PC-9 (cell line): ENCODE measurements around the gene NUP62. TPM values are rescaled to one million over a fixed set of nuclear protein-coding genes. Genes with fewer than 3 reads are reported as not detected.

Source experiments
- BruUV-seq: library from RNA; stranded (reverse); fragments of 400-500 nt; replicated peaks from 2 replicates; lab custom pipeline; 2021; lab: Mats Ljungman, UMichigan
- CTCF ChIA-PET: fragments of 300-600 bp; sonication (Branson Sonifier 250); formaldehyde crosslinking; loops from one replicate; lab custom pipeline; 2022; ENCODE audit warnings: antibody characterized with exemption; lab: Charles Lee
- POLR2A ChIA-PET: fragments of 300-600 bp; sonication (Branson Sonifier 250); formaldehyde crosslinking; loops from one replicate; lab custom pipeline; 2022; ENCODE audit warnings: antibody characterized with exemption; ENCODE audit not compliant: unreplicated experiment; lab: Charles Lee
- DNase-seq, 2 experiments: peaks; one replicate each; pipeline versions ENCODE4 v3.0.0 to v3.0.0-alpha.2; 2015 to 2022; ENCODE audit warnings: mixed read lengths in 1 of 2
- H2AFZ ChIP-seq: fragments of 200-600 bp; sonication (generic); 2 replicates; pipeline ENCODE4 v1.8.1; 2017; ENCODE audit warnings: antibody characterized with exemption
- H3F3A ChIP-seq: fragments of 200-600 bp; sonication (generic); 2 replicates; pipeline ENCODE4 v1.8.1; 2017; ENCODE audit warnings: antibody characterized with exemption, mild to moderate bottlenecking, low read depth; ENCODE audit not compliant: insufficient read depth
- H3K27ac ChIP-seq: fragments of 200-600 bp; sonication (generic); 2 replicates; pipeline ENCODE4 v1.6.1; 2016; ENCODE audit warnings: mixed run types
- H3K27me3 ChIP-seq: fragments of 200-600 bp; sonication (generic); 2 replicates; pipeline ENCODE4 v1.6.1; 2016; ENCODE audit warnings: low read depth, mixed run types; ENCODE audit not compliant: insufficient read depth
- H3K36me3 ChIP-seq: fragments of 200-600 bp; sonication (generic); 2 replicates; pipeline ENCODE4 v1.6.1; 2016; ENCODE audit warnings: low read depth, mixed run types
- H3K4me1 ChIP-seq: fragments of 200-600 bp; sonication (generic); replicated peaks from 2 replicates; pipeline ENCODE4 v1.6.1; 2016; ENCODE audit warnings: mixed run types; ENCODE audit not compliant: insufficient read depth
- H3K4me2 ChIP-seq: fragments of 200-600 bp; sonication (generic); 2 replicates; pipeline ENCODE4 v1.6.1; 2017; ENCODE audit warnings: mixed run types
- H3K4me3 ChIP-seq: fragments of 200-600 bp; sonication (generic); 2 replicates; pipeline ENCODE4 v1.6.1; 2016; ENCODE audit warnings: mixed run types
- H3K79me2 ChIP-seq: fragments of 200-600 bp; sonication (generic); 2 replicates; pipeline ENCODE4 v1.6.1; 2017; ENCODE audit warnings: low read depth, mixed run types
- H3K9me2 ChIP-seq: fragments of 200-600 bp; sonication (generic); 2 replicates; pipeline ENCODE4 v1.8.1; 2017; ENCODE audit warnings: mild to moderate bottlenecking; ENCODE audit not compliant: insufficient read depth
- H3K9me3 ChIP-seq: fragments of 200-600 bp; sonication (generic); 2 replicates; pipeline ENCODE4 v1.8.1; 2016; ENCODE audit warnings: low read depth; ENCODE audit not compliant: insufficient read depth
- H4K20me1 ChIP-seq: fragments of 200-600 bp; sonication (generic); 2 replicates; pipeline ENCODE4 v1.8.1; 2017; ENCODE audit not compliant: insufficient read depth
- EZH2 ChIP-seq: fragments of 200-600 bp; sonication (generic); IDR thresholded peaks from 2 replicates; pipeline ENCODE4 v1.8.0; 2017; ENCODE audit warnings: antibody characterized with exemption, low read depth
- intact Hi-C: fragments of 100-400 bp; cut with micrococcal nuclease; formaldehyde crosslinking; loops from one replicate; pipeline ENCODE4 v1.10.0; 2022; ENCODE audit not compliant: unreplicated experiment
- microRNA-seq: library from miRNA; unstranded; fragments of <30 nt; microRNA quantifications from one replicate; pipeline ENCODE4 v1.2.0, GENCODE V29; 2021; ENCODE audit warnings: borderline number of aligned reads, borderline replicate concordance
- total RNA-seq: library from RNA; stranded (reverse); gene quantifications from 2 replicates; pipeline ENCODE4 v1.2.3, GENCODE V29; 2021
- TF ChIP-seq, protein P1 (sequence below): fragments of 200-600 bp; sonication (generic); conservative IDR thresholded peaks from 2 replicates; pipeline ENCODE4 v1.6.1; 2017; ENCODE audit warnings: mixed run types, antibody characterized with exemption, mild to moderate bottlenecking, moderate library complexity

Gene NUP62
- total RNA-seq, 1 experiment from 2014 or later = 101 TPM

DNA sequence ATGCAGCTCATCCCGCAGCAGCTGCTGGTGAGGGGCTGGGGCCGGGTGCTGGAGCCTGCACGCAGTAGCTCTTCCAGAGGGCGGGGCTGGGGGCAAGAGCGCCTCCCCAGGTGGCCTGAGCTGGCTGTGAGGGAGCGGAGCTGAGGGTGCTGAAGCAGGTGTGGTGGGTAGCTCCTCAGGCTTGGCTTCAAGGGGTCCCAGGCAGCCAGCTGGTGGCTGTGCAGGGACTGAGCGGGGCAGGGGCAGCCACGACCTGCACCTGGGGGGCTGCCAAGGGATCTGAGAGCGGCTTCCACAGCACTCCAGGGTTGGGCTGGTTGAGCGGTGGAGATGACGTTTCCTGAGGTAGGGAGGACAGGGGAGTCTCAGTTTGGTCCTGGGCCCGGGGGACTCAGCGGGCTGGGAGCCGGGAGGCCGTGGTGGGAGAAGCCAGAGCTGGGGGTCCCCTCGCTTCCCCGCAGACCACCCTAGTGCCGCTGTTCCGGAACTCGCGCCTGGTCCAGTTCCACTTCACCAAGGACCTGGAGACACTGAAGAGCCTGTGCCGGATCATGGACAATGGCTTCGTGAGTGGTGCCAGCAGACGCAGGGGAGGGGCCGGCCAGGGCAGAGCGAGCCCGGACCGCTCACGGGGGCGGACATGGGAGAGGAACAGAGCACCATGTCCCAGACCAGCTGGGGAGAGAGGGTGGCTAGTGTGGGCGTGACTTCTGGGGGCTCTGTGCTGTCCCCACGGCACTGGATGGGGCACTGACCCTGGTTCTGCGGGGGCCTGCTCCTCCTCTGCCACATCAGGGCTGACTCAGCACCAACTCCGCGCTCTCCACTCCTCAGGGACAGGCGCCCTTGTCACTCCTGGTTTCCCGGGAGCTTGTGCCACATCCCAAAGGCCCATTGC is 71.0 kb downstream of the NUP62 start:
- Histone ChIP-seq H2AFZ (no peak overlapping the region), H3K27me3 (no peaks in the 10 kb centered on the region), H3K9me3 (no peaks in the 10 kb centered on the region), H3F3A (peaks cover 66% of the 10 kb centered on the region), H3K36me3 (peaks cover 12% of the 10 kb centered on the region), H3K27ac (peak overlapping the region; percentile 65), H3K4me1 (0 out of 2 replicates have a peak, but pooled peaks cover 4% of the 10 kb centered on the region), H3K4me2 (no peak overlapping the region), H3K9me2 (no peaks in the 10 kb centered on the region), H4K20me1 (peaks cover 78% of the 10 kb centered on the region), H3K79me2 (peaks cover 28% of the 10 kb centered on the region), H3K4me3 (no peak overlapping the region)
- ChIA-PET CTCF (no interaction called here), POLR2A (interaction anchor here (0.6 kb wide), 2 partner anchors 93 to 407 kb away, joined by 6 to 8 read pairs; partner anchors contain the start of gene PIH1D1)
- no peak for DNase-seq
- intact Hi-C loops = no loop called here
- BruUV-seq = no TSS peak
- TF ChIP-seq, protein P1, sequence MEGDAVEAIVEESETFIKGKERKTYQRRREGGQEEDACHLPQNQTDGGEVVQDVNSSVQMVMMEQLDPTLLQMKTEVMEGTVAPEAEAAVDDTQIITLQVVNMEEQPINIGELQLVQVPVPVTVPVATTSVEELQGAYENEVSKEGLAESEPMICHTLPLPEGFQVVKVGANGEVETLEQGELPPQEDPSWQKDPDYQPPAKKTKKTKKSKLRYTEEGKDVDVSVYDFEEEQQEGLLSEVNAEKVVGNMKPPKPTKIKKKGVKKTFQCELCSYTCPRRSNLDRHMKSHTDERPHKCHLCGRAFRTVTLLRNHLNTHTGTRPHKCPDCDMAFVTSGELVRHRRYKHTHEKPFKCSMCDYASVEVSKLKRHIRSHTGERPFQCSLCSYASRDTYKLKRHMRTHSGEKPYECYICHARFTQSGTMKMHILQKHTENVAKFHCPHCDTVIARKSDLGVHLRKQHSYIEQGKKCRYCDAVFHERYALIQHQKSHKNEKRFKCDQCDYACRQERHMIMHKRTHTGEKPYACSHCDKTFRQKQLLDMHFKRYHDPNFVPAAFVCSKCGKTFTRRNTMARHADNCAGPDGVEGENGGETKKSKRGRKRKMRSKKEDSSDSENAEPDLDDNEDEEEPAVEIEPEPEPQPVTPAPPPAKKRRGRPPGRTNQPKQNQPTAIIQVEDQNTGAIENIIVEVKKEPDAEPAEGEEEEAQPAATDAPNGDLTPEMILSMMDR = no peak
- TF ChIP-seq EZH2 = no peak

- TF ChIP-seq, protein P1 = no peak
- TF ChIP-seq EZH2 = no peak
- Histone ChIP-seq H3K27ac (no peak overlapping the region), H3K27me3 (no peaks in the 10 kb centered on the region), H3K4me1 (peaks cover 9% of the 10 kb centered on the region), H3K36me3 (peaks cover 8% of the 10 kb centered on the region), H3F3A (peaks cover 72% of the 10 kb centered on the region), H4K20me1 (peaks cover 78% of the 10 kb centered on the region), H3K4me2 (no peak overlapping the region), H3K4me3 (no peak overlapping the region), H3K79me2 (peaks cover 29% of the 10 kb centered on the region), H3K9me2 (no peaks in the 10 kb centered on the region), H2AFZ (no peak overlapping the region), H3K9me3 (no peaks in the 10 kb centered on the region)
- ChIA-PET POLR2A (interaction anchor here (0.6 kb wide), 1 partner anchor 406 kb away, joined by 6 read pairs; the partner anchor contains the start of gene PIH1D1), CTCF (no interaction called here)
- intact Hi-C loops = no loop called here
- no TSS peak for BruUV-seq
- DNase-seq = no peak
Observed at GRCh38 chr19:49857838-49858087, 71.5 kb downstream of the NUP62 start.

DNA sequence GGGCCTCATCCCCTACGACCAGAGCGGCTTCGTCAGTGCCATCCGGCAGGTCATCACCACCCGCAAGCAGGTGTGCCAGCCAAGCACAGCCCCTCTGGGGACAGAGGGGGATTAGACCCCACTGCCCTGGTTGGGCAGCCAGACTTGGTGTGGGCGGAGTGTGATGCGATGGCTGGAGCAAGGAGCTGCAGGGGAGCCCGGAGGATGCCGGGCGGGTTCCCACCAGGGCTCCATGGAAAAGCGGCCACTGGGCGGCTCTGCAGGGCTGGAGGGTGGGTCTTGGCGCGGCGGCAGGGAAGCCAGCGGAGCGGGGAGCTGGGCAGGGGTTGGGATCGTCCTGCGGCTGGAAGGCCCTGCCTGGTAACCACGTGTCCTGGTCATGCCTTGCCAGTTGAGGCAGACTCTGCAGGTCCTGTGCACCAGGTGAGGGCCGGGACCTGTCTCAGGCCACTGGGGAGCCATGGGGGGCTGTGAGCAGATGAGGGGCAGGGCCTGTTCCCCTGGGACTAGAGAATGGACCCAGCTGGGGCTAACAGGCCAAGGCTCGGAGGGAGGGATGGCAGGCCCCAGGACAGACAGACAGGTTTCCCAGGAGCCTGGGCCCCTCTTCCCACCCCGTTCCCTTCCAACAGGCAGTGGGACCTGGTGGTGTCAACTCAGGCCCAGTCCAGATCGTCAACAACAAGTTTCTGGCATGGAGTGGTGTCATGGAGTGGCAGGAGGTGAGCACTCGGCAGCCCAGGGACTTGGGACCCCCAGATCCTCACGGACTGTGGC is 72.1 kb downstream of the NUP62 start:
- Histone ChIP-seq H3K27ac (no peak overlapping the region), H3K4me1 (peaks cover 14% of the 10 kb centered on the region), H3K4me3 (no peak overlapping the region), H3K79me2 (peaks cover 34% of the 10 kb centered on the region), H3K9me3 (no peaks in the 10 kb centered on the region), H2AFZ (no peak overlapping the region), H4K20me1 (peaks cover 83% of the 10 kb centered on the region), H3K9me2 (no peaks in the 10 kb centered on the region), H3K36me3 (peaks cover 8% of the 10 kb centered on the region), H3F3A (peaks cover 77% of the 10 kb centered on the region), H3K4me2 (no peak overlapping the region), H3K27me3 (no peaks in the 10 kb centered on the region)
- no peak for DNase-seq
- intact Hi-C loops = no loop called here
- POLR2A ChIA-PET = no interaction called here
- TF ChIP-seq, protein P1 = no peak
- TF ChIP-seq EZH2 = no peak
- no TSS peak for BruUV-seq
- CTCF ChIA-PET = no interaction called here

Small RNA genes within 50 kb of the gene (microRNA-seq; reads per million reads assigned to microRNA genes)
- 3.4 reads per million for gene MIR4750

Other genes with a start within 250 kb of the NUP62 start
- 9.5 and 14.2 TPM in 2 replicates for gene ADM5, start 239.9 kb downstream of the NUP62 start, total RNA-seq
- 1.7 and 2.1 TPM in 2 replicates for gene CPT1C, start 238.4 kb downstream of the NUP62 start, total RNA-seq
- not detected in 2 replicates for gene TSKS, start 166.2 kb downstream of the NUP62 start, total RNA-seq
- gene AP2A1, start 162.5 kb downstream of the NUP62 start, total RNA-seq = 91.8 and 95.1 TPM in 2 replicates
- 50.0 and 60.4 TPM in 2 replicates for gene FUZ, start 116.2 kb downstream of the NUP62 start, total RNA-seq
- gene MED25, start 111.2 kb downstream of the NUP62 start, total RNA-seq = 92.2 and 99.6 TPM in 2 replicates
- 151 and 155 TPM in 2 replicates for gene PTOV1, start 78.3 kb downstream of the NUP62 start, total RNA-seq
- gene PNKP, start 61.9 kb downstream of the NUP62 start, total RNA-seq = 82.7 and 85.6 TPM in 2 replicates
- gene AKT1S1, start 52.1 kb downstream of the NUP62 start, total RNA-seq = 109 and 143 TPM in 2 replicates
- 52.1 and 62.3 TPM in 2 replicates for gene TBC1D17, start 51.8 kb downstream of the NUP62 start, total RNA-seq
- 0.85 TPM in 1 of 2 replicates, not detected in the other for gene IL4I1, start 32.6 kb downstream of the NUP62 start, total RNA-seq
- 15.3 and 19.2 TPM in 2 replicates for gene ATF5, start 299 bp downstream of the NUP62 start, total RNA-seq
- gene SIGLEC11, start 31.7 kb upstream of the NUP62 start, total RNA-seq = not detected in 2 replicates
- gene VRK3, start 95.9 kb upstream of the NUP62 start, total RNA-seq = 53.3 and 62.5 TPM in 2 replicates
- 13.9 and 14.0 TPM in 2 replicates for gene ZNF473, start 96.5 kb upstream of the NUP62 start, total RNA-seq
- gene IZUMO2, start 233.8 kb upstream of the NUP62 start, total RNA-seq = not detected in 2 replicates